Hematopoietic multipotent progenitor cell treated with erythropoietin and hydrocortisone succinate and interleukin-3 and kit ligand, for 17 days (in vitro differentiated cells): Measurements from ENCODE around the gene HCST.
A peak's percentile ranks its signal among the peaks of the same experiment; 100 is the strongest.
"Not testable (repeated sequence)": the region's sequence is repeated elsewhere in the genome, so short reads cannot be mapped to it uniquely, and the experiment has no call there.

Source experiments
- DNase-seq: peaks from one replicate; pipeline ENCODE4 v3.0.0-alpha.2; 2015; ENCODE audit warnings: low spot score

Gene HCST

GRCh38 chr19:35879770-35880317 lies 22.5 kb upstream of the HCST start:
- peak; percentile 42 for DNase-seq

- peak; percentile 40 for DNase-seq
Measured at GRCh38 chr19:35882114-35882832, 20.1 kb upstream of the HCST start.

- DNase-seq, result no peak
Measured at GRCh38 chr19:35883882-35884281, 18.4 kb upstream of the HCST start.

GRCh38 chr19:35885225-35885738 lies 17.0 kb upstream of the HCST start:
- no peak for DNase-seq

GRCh38 chr19:35885904-35886303 lies 16.4 kb upstream of the HCST start:
- no peak for DNase-seq

- no peak for DNase-seq
Measured at GRCh38 chr19:35887197-35887596, 15.1 kb upstream of the HCST start.

GRCh38 chr19:35888398-35888797 lies 13.9 kb upstream of the HCST start:
- DNase-seq, result no peak

- DNase-seq, result no peak
Measured at GRCh38 chr19:35889370-35890112, 12.8 kb upstream of the HCST start.

GRCh38 chr19:35890113-35890650 lies 12.1 kb upstream of the HCST start:
- DNase-seq, result no peak

GRCh38 chr19:35891819-35892218 lies 10.5 kb upstream of the HCST start:
- DNase-seq, result not testable (repeated sequence)

- no peak for DNase-seq
Measured at GRCh38 chr19:35894342-35894741, 8.0 kb upstream of the HCST start.

GRCh38 chr19:35895911-35896642 lies 6.3 kb upstream of the HCST start:
- DNase-seq, result no peak

- no peak for DNase-seq
Measured at GRCh38 chr19:35896643-35897040, 5.7 kb upstream of the HCST start.

GRCh38 chr19:35897706-35898451 lies 4.5 kb upstream of the HCST start:
- DNase-seq, result no peak

GRCh38 chr19:35898499-35898809 lies 3.9 kb upstream of the HCST start:
- DNase-seq, result no peak

- peak; percentile 13 for DNase-seq
Measured at GRCh38 chr19:35899547-35900214, 2.6 kb upstream of the HCST start.

- no peak for DNase-seq
Measured at GRCh38 chr19:35901055-35901644, 1.2 kb upstream of the HCST start.

- no peak for DNase-seq
Measured at GRCh38 chr19:35902870-35903475, 644 bp downstream of the HCST start.

- DNase-seq, result no peak
Measured at GRCh38 chr19:35903550-35904179, 1.3 kb downstream of the HCST start.
